Measurements from ENCODE around the gene NDRG2.

Gene NDRG2

GRCh38 chr14:21024585-21025370 lies at the start of gene NDRG2:
NDRG2 (minus strand) TSS chr14:21025061; CDS start chr14:21023315, 1,746 bp downstream.
- H3K4me3 ChIP-seq (ENCODE audit: low read depth, low read length): peak within 1 kb of the TSS; percentile 55

GRCh38 chr14:21073921-21074320 lies 49.1 kb upstream of the NDRG2 start:
- no peak overlapping the region for H3K4me3 ChIP-seq (ENCODE audit: low read depth, low read length)

GRCh38 chr14:21072781-21073339 lies 48.0 kb upstream of the NDRG2 start:
- no peak overlapping the region for H3K4me3 ChIP-seq (ENCODE audit: low read depth, low read length)

GRCh38 chr14:21072031-21072473 lies 47.2 kb upstream of the NDRG2 start:
- peak overlapping the region; percentile 79 for H3K4me3 ChIP-seq (ENCODE audit: low read depth, low read length)

GRCh38 chr14:21071225-21072030 lies 46.6 kb upstream of the NDRG2 start:
- peak overlapping the region; percentile 79 for H3K4me3 ChIP-seq (ENCODE audit: low read depth, low read length)

- H3K4me3 ChIP-seq (ENCODE audit: low read depth, low read length): peak overlapping the region; percentile 79
Measured at GRCh38 chr14:21070610-21071224, 45.9 kb upstream of the NDRG2 start.

GRCh38 chr14:21070083-21070609 lies 45.3 kb upstream of the NDRG2 start, which contains the start of gene ARHGEF40:
ARHGEF40 (plus strand) TSS chr14:21070304; CDS start chr14:21070397, 93 bp downstream.
- peak within 1 kb of the TSS; percentile 79 for H3K4me3 ChIP-seq (ENCODE audit: low read depth, low read length)

- H3K4me3 ChIP-seq (ENCODE audit: low read depth, low read length): peak overlapping the region; percentile 79
Measured at GRCh38 chr14:21069388-21070082, 44.7 kb upstream of the NDRG2 start.

- peak overlapping the region; percentile 79 for H3K4me3 ChIP-seq (ENCODE audit: low read depth, low read length)
Measured at GRCh38 chr14:21068521-21069387, 43.9 kb upstream of the NDRG2 start.

- no peak overlapping the region for H3K4me3 ChIP-seq (ENCODE audit: low read depth, low read length)
Measured at GRCh38 chr14:21066882-21067502, 42.1 kb upstream of the NDRG2 start.

- no peak overlapping the region for H3K4me3 ChIP-seq (ENCODE audit: low read depth, low read length)
Measured at GRCh38 chr14:21063479-21063878, 38.6 kb upstream of the NDRG2 start.

GRCh38 chr14:21061347-21061668 lies 36.4 kb upstream of the NDRG2 start:
- H3K4me3 ChIP-seq (ENCODE audit: low read depth, low read length): no peak overlapping the region

GRCh38 chr14:21060614-21061346 lies 35.9 kb upstream of the NDRG2 start:
- H3K4me3 ChIP-seq (ENCODE audit: low read depth, low read length): no peak overlapping the region

GRCh38 chr14:21059842-21060613 lies 35.2 kb upstream of the NDRG2 start:
- no peak overlapping the region for H3K4me3 ChIP-seq (ENCODE audit: low read depth, low read length)

GRCh38 chr14:21058903-21059302 lies 34.0 kb upstream of the NDRG2 start:
- H3K4me3 ChIP-seq (ENCODE audit: low read depth, low read length): no peak overlapping the region

- H3K4me3 ChIP-seq (ENCODE audit: low read depth, low read length): no peak within 1 kb of the TSS
Measured at GRCh38 chr14:21057803-21058675, 33.2 kb upstream of the NDRG2 start, which contains the start of gene RNASE8. RNASE8 (plus strand) TSS chr14:21057822; CDS start chr14:21057893, 71 bp downstream.

Measured in iPS-11a (cell line).